Measurements from ENCODE around the gene GOT2. TPM values are rescaled to one million over a fixed set of nuclear protein-coding genes. Genes with fewer than 3 reads are reported as not detected.

Gene GOT2
- total RNA-seq, 2 donors from 2014 or later, result 82.7 to 149 TPM

GRCh38 chr16:58734459-58734787 is 307 bp upstream of the GOT2 start:
- peak overlapping the region; percentile 97 for H3K4me3 Mint-ChIP-seq
- ATAC-seq (no peak), DNase-seq (ENCODE audit: low spot score) (no peak)
- H3K36me3 Mint-ChIP-seq, result no peaks in the 10 kb centered on the region
- peak overlapping the region; percentile 89 to 93 for H3K27ac Mint-ChIP-seq
- H3K27me3 Mint-ChIP-seq, result peaks cover 2 to 3% of the 10 kb centered on the region in 2 donors
- H3K4me1 Mint-ChIP-seq (ENCODE audit: low read depth in 2 of 2), result peaks cover 18 to 22% of the 10 kb centered on the region in 2 donors
- H3K9me3 Mint-ChIP-seq, result no peaks in the 10 kb centered on the region

GRCh38 chr16:58733248-58733670 is 857 bp downstream of the GOT2 start:
- Mint-ChIP-seq H3K36me3 (no peaks in the 10 kb centered on the region), H3K27ac (peak overlapping the region; percentile 89 to 93), H3K27me3 (peaks cover 0 to 2% of the 10 kb centered on the region in 2 donors), H3K9me3 (no peaks in the 10 kb centered on the region), H3K4me3 (peak overlapping the region; percentile 97), H3K4me1 (ENCODE audit: low read depth in 2 of 2) (peaks cover 18 to 24% of the 10 kb centered on the region in 2 donors)
- no peak for DNase-seq (ENCODE audit: low spot score)
- ATAC-seq, result no peak

- Mint-ChIP-seq H3K36me3 (no peaks in the 10 kb centered on the region), H3K4me1 (ENCODE audit: low read depth in 2 of 2) (peaks cover 18 to 24% of the 10 kb centered on the region in 2 donors), H3K4me3 (peak overlapping the region; percentile 97), H3K27me3 (no peaks in the 10 kb centered on the region), H3K9me3 (no peaks in the 10 kb centered on the region), H3K27ac (peak overlapping the region; percentile 89 to 93)
- ATAC-seq (peak in 1 of 2 donors; percentile 42), DNase-seq (ENCODE audit: low spot score) (no peak)
Measured at GRCh38 chr16:58732545-58733247, 1.4 kb downstream of the GOT2 start.

- Mint-ChIP-seq H3K36me3 (no peaks in the 10 kb centered on the region), H3K4me1 (ENCODE audit: low read depth in 2 of 2) (peaks cover 18 to 27% of the 10 kb centered on the region in 2 donors), H3K27ac (no peak overlapping the region), H3K4me3 (no peak overlapping the region), H3K27me3 (no peaks in the 10 kb centered on the region), H3K9me3 (no peaks in the 10 kb centered on the region)
- ATAC-seq, result no peak
- DNase-seq (ENCODE audit: low spot score), result no peak
Measured at GRCh38 chr16:58730724-58731370, 3.3 kb downstream of the GOT2 start.

- Mint-ChIP-seq H3K4me3 (no peak overlapping the region), H3K27ac (no peak overlapping the region), H3K4me1 (ENCODE audit: low read depth in 2 of 2) (peaks cover 14 to 21% of the 10 kb centered on the region in 2 donors)
Measured at GRCh38 chr16:58727796-58728568, 6.1 kb downstream of the GOT2 start.

GRCh38 chr16:58727028-58727781 is 6.9 kb downstream of the GOT2 start:
- H3K4me3 Mint-ChIP-seq, result no peak overlapping the region
- H3K4me1 Mint-ChIP-seq (ENCODE audit: low read depth in 2 of 2), result peaks cover 6 to 13% of the 10 kb centered on the region in 2 donors
- no peaks in the 10 kb centered on the region for H3K9me3 Mint-ChIP-seq
- H3K27ac Mint-ChIP-seq, result no peak overlapping the region
- H3K27me3 Mint-ChIP-seq, result no peaks in the 10 kb centered on the region
- no peaks in the 10 kb centered on the region for H3K36me3 Mint-ChIP-seq
- ATAC-seq (no peak), DNase-seq (ENCODE audit: low spot score) (no peak)

More at GRCh38 chr16:58727796-58728568, 6.1 kb downstream of the GOT2 start:
- no peaks in the 10 kb centered on the region for H3K27me3 Mint-ChIP-seq
- ATAC-seq (no peak), DNase-seq (ENCODE audit: low spot score) (no peak)
- no peaks in the 10 kb centered on the region for H3K9me3 Mint-ChIP-seq
- no peaks in the 10 kb centered on the region for H3K36me3 Mint-ChIP-seq

- no peak for DNase-seq (ENCODE audit: low spot score)
- ATAC-seq, result no peak
- H3K27ac Mint-ChIP-seq, result no peak overlapping the region
- no peak overlapping the region for H3K4me3 Mint-ChIP-seq
- H3K4me1 Mint-ChIP-seq (ENCODE audit: low read depth in 2 of 2), result peaks cover 0 to 6% of the 10 kb centered on the region in 2 donors
- no peaks in the 10 kb centered on the region for H3K36me3 Mint-ChIP-seq
- no peaks in the 10 kb centered on the region for H3K27me3 Mint-ChIP-seq
- no peaks in the 10 kb centered on the region for H3K9me3 Mint-ChIP-seq
Measured at GRCh38 chr16:58723109-58723508, 11.0 kb downstream of the GOT2 start.

GRCh38 chr16:58717994-58718393 is 16.1 kb downstream of the GOT2 start:
- no peaks in the 10 kb centered on the region for H3K27me3 Mint-ChIP-seq
- H3K27ac Mint-ChIP-seq, result no peak overlapping the region
- DNase-seq (ENCODE audit: low spot score) (no peak), ATAC-seq (no peak)
- no peak overlapping the region for H3K4me3 Mint-ChIP-seq
- peaks cover 16% of the 10 kb centered on the region for H3K36me3 Mint-ChIP-seq
- no peaks in the 10 kb centered on the region for H3K9me3 Mint-ChIP-seq
- no peaks in the 10 kb centered on the region for H3K4me1 Mint-ChIP-seq (ENCODE audit: low read depth in 2 of 2)

GRCh38 chr16:58716468-58716867 is 17.6 kb downstream of the GOT2 start:
- Mint-ChIP-seq H3K4me3 (no peak overlapping the region), H3K27ac (peak overlapping the region in 1 of 2 donors; percentile 66), H3K36me3 (peaks cover 23% of the 10 kb centered on the region), H3K9me3 (no peaks in the 10 kb centered on the region), H3K27me3 (no peaks in the 10 kb centered on the region), H3K4me1 (ENCODE audit: low read depth in 2 of 2) (no peaks in the 10 kb centered on the region)
- DNase-seq (ENCODE audit: low spot score) (no peak), ATAC-seq (no peak)

- H3K27ac Mint-ChIP-seq, result no peak overlapping the region
- no peaks in the 10 kb centered on the region for H3K9me3 Mint-ChIP-seq
- H3K4me3 Mint-ChIP-seq, result no peak overlapping the region
- H3K27me3 Mint-ChIP-seq, result no peaks in the 10 kb centered on the region
- H3K36me3 Mint-ChIP-seq, result peaks cover 23% of the 10 kb centered on the region
- DNase-seq (ENCODE audit: low spot score) (no peak), ATAC-seq (no peak)
- no peaks in the 10 kb centered on the region for H3K4me1 Mint-ChIP-seq (ENCODE audit: low read depth in 2 of 2)
Measured at GRCh38 chr16:58713742-58714141, 20.4 kb downstream of the GOT2 start.

- H3K9me3 Mint-ChIP-seq, result no peaks in the 10 kb centered on the region
- DNase-seq (ENCODE audit: low spot score), result no peak
- H3K27ac Mint-ChIP-seq, result no peak overlapping the region
- no peaks in the 10 kb centered on the region for H3K4me1 Mint-ChIP-seq (ENCODE audit: low read depth in 2 of 2)
- ATAC-seq, result no peak
- H3K4me3 Mint-ChIP-seq, result no peak overlapping the region
- H3K27me3 Mint-ChIP-seq, result no peaks in the 10 kb centered on the region
- peaks cover 18% of the 10 kb centered on the region for H3K36me3 Mint-ChIP-seq
Measured at GRCh38 chr16:58709333-58709732, 24.8 kb downstream of the GOT2 start.

GRCh38 chr16:58699151-58699550 is 35.0 kb downstream of the GOT2 start:
- Mint-ChIP-seq H3K36me3 (no peaks in the 10 kb centered on the region), H3K27ac (peak overlapping the region in 1 of 2 donors; percentile 7), H3K4me1 (ENCODE audit: low read depth in 2 of 2) (peaks cover 4 to 5% of the 10 kb centered on the region in 2 donors), H3K4me3 (no peak overlapping the region), H3K27me3 (no peaks in the 10 kb centered on the region), H3K9me3 (no peaks in the 10 kb centered on the region)
- no peak for DNase-seq (ENCODE audit: low spot score)
- no peak for ATAC-seq

- no peak overlapping the region for H3K4me3 Mint-ChIP-seq
- H3K9me3 Mint-ChIP-seq, result no peaks in the 10 kb centered on the region
- ATAC-seq (no peak), DNase-seq (ENCODE audit: low spot score) (no peak)
- H3K36me3 Mint-ChIP-seq, result no peaks in the 10 kb centered on the region
- H3K4me1 Mint-ChIP-seq (ENCODE audit: low read depth in 2 of 2), result peaks cover 4 to 5% of the 10 kb centered on the region in 2 donors
- H3K27ac Mint-ChIP-seq, result no peak overlapping the region
- peaks cover 2 to 6% of the 10 kb centered on the region in 2 donors for H3K27me3 Mint-ChIP-seq
Measured at GRCh38 chr16:58695368-58695767, 38.7 kb downstream of the GOT2 start.
